PC-3 (cell line): Measurements from ENCODE around the gene KCNQ5. TPM values are rescaled to one million over a fixed set of nuclear protein-coding genes. Genes with fewer than 3 reads are reported as not detected.

Source experiments
- ATAC-seq: fragments of 200-7000 bp; cut with Tn5 transposase; 2 replicates; pipeline ENCODE4 v1.9.1; 2020; ENCODE audit warnings: mild to moderate bottlenecking, moderate library complexity
- BruUV-seq: library from RNA; stranded (reverse); fragments of 400-500 nt; replicated peaks from 2 replicates; lab custom pipeline; 2021; lab: Mats Ljungman, UMichigan
- CTCF ChIA-PET: fragments of 300-600 bp; sonication (Branson Sonifier 250); formaldehyde crosslinking; loops from one replicate; lab custom pipeline; 2022; ENCODE audit warnings: antibody characterized with exemption; lab: Charles Lee
- POLR2A ChIA-PET: fragments of 300-600 bp; sonication (Branson Sonifier 250); formaldehyde crosslinking; loops from one replicate; lab custom pipeline; 2022; ENCODE audit warnings: antibody characterized with exemption; ENCODE audit not compliant: unreplicated experiment; lab: Charles Lee
- DNase-seq: peaks from one replicate; pipeline ENCODE4 v3.0.0-alpha.2; 2015
- H2AFZ ChIP-seq: fragments of 300-600 bp; sonication (generic); 2 replicates; pipeline ENCODE4 v1.6.0; 2016; ENCODE audit warnings: antibody characterized with exemption, low read length
- H3F3A ChIP-seq: fragments of 300-600 bp; sonication (generic); one replicate; pipeline ENCODE4 v1.6.0; 2017; ENCODE audit warnings: antibody characterized with exemption, low read length, control low read depth, mild to moderate bottlenecking; ENCODE audit not compliant: unreplicated experiment
- H3K27ac ChIP-seq: fragments of 300-600 bp; sonication (generic); 2 replicates; pipeline ENCODE4 v1.5.1; 2016; ENCODE audit warnings: mild to moderate bottlenecking, low read length
- H3K27me3 ChIP-seq: fragments of 300-600 bp; sonication (generic); 2 replicates; pipeline ENCODE4 v1.6.1; 2016; ENCODE audit warnings: low read length, mixed read lengths
- H3K36me3 ChIP-seq: fragments of 300-600 bp; sonication (generic); 2 replicates; pipeline ENCODE4 v1.6.1; 2016; ENCODE audit warnings: low read depth, mixed run types, low read length, mixed read lengths
- H3K4me1 ChIP-seq: fragments of 300-600 bp; sonication (generic); 2 replicates; pipeline ENCODE4 v1.5.1; 2016; ENCODE audit warnings: low read length; ENCODE audit not compliant: insufficient read depth
- H3K4me2 ChIP-seq: fragments of 300-600 bp; sonication (generic); 2 replicates; pipeline ENCODE4 v1.6.0; 2016; ENCODE audit warnings: low read length
- H3K4me3 ChIP-seq: fragments of 300-600 bp; sonication (generic); 2 replicates; pipeline ENCODE4 v1.5.1; 2016; ENCODE audit warnings: mild to moderate bottlenecking, low read length, mixed read lengths
- H3K79me2 ChIP-seq: fragments of 300-600 bp; sonication (generic); 2 replicates; pipeline ENCODE4 v1.6.1; 2017; ENCODE audit warnings: low read length, mixed read lengths
- H3K9ac ChIP-seq: fragments of 300-600 bp; sonication (generic); 2 replicates; pipeline ENCODE4 v1.6.0; 2016; ENCODE audit warnings: mild to moderate bottlenecking, low read length
- H3K9me2 ChIP-seq: fragments of 300-600 bp; sonication (generic); replicated peaks from 2 replicates; pipeline ENCODE4 v1.6.1; 2016; ENCODE audit warnings: mixed run types, low read length, mixed read lengths
- H3K9me3 ChIP-seq: fragments of 300-600 bp; sonication (generic); 2 replicates; pipeline ENCODE4 v1.6.1; 2016; ENCODE audit warnings: low read length, mixed read lengths
- H4K20me1 ChIP-seq: fragments of 300-600 bp; sonication (generic); 2 replicates; pipeline ENCODE4 v1.6.1; 2016; ENCODE audit warnings: low read length, mixed read lengths
- CTCF ChIP-seq: fragments of 300-600 bp; sonication (generic); conservative IDR thresholded peaks from 2 replicates; pipeline ENCODE4 v1.5.1; 2017; ENCODE audit warnings: antibody characterized with exemption, low read depth, mild to moderate bottlenecking, low read length
- EZH2 ChIP-seq: fragments of 300-600 bp; sonication (generic); IDR thresholded peaks from one replicate; pipeline ENCODE4 v1.6.1; 2017; ENCODE audit warnings: antibody characterized with exemption, mild to moderate bottlenecking, low read length; ENCODE audit not compliant: unreplicated experiment
- EZH2phosphoT487 ChIP-seq: fragments of 300-600 bp; sonication (generic); IDR thresholded peaks from 2 replicates; pipeline ENCODE4 v1.6.1; 2018; ENCODE audit warnings: mild to moderate bottlenecking, antibody characterized with exemption, low read length, borderline replicate concordance
- intact Hi-C: fragments of 100-400 bp; cut with micrococcal nuclease; formaldehyde crosslinking; loops from 2 replicates; pipeline ENCODE4 v1.9.0; 2023
- total RNA-seq: library from RNA; depleted of rRNA; stranded (reverse); fragments of >200 nt; gene quantifications from 2 replicates; pipeline ENCODE4 v1.2.3, GENCODE V29; 2014

The KCNQ5 gene
- total RNA-seq, 1 experiment from 2014 or later, result not detected

DNA sequence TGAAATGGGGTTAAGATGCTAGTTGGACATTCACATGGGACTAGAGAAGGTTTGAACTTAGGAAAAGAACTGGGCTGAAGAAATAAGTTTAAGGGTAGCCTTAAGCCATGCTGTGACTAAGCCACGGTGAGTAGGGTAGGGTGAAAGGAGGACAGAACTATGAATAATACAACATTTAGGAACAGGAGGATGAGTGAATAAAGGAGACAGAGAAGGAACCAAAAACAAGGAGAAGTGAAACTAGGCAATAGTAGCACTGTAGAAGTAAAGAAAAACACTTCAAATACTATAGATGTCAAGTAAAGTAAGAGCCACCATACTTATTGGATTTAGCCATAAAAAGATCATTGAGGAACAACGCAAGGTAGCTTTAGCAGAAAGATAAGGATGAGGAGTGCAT lies 111.2 kb downstream of the KCNQ5 start:
- Histone ChIP-seq H3K27me3 (no peaks in the 10 kb centered on the region), H3K79me2 (no peaks in the 10 kb centered on the region), H3K9me2 (no peaks in the 10 kb centered on the region), H3K9ac (no peak overlapping the region), H2AFZ (no peak overlapping the region), H3K4me1 (no peaks in the 10 kb centered on the region), H3K4me3 (no peak overlapping the region), H3K4me2 (no peak overlapping the region), H3K27ac (no peak overlapping the region), H3K9me3 (no peaks in the 10 kb centered on the region), H4K20me1 (no peaks in the 10 kb centered on the region), H3F3A (no peaks in the 10 kb centered on the region), H3K36me3 (no peaks in the 10 kb centered on the region)
- ChIA-PET POLR2A (no interaction called here), CTCF (no interaction called here)
- no peak for ATAC-seq
- DNase-seq, result no peak
- intact Hi-C loops, result no loop called here
- TF ChIP-seq EZH2phosphoT487 (no peak), EZH2 (no peak), CTCF (no peak)
- BruUV-seq, result no TSS peak

- intact Hi-C loops, result no loop called here
- POLR2A ChIA-PET, result no interaction called here
Observed at GRCh38 chr6:72738091-72738490, 116.2 kb downstream of the KCNQ5 start.

More at GRCh38 chr6:72738091-72738490, 116.2 kb downstream of the KCNQ5 start:
- no peaks in the 10 kb centered on the region for H3K27me3 ChIP-seq
- no peak overlapping the region for H3K9ac ChIP-seq
- BruUV-seq, result no TSS peak
- H3K4me2 ChIP-seq, result no peak overlapping the region
- H2AFZ ChIP-seq, result no peak overlapping the region
- TF ChIP-seq EZH2phosphoT487, result no peak
- no peak for TF ChIP-seq CTCF
- no peak for TF ChIP-seq EZH2
- ATAC-seq, result no peak
- no peaks in the 10 kb centered on the region for H3K9me2 ChIP-seq
- H3K36me3 ChIP-seq, result no peaks in the 10 kb centered on the region
- H3K4me3 ChIP-seq, result no peak overlapping the region
- H3K9me3 ChIP-seq, result no peaks in the 10 kb centered on the region
- no peaks in the 10 kb centered on the region for H3K4me1 ChIP-seq
- no peak for DNase-seq
- no peaks in the 10 kb centered on the region for H3F3A ChIP-seq
- no peaks in the 10 kb centered on the region for H4K20me1 ChIP-seq
- CTCF ChIA-PET, result no interaction called here
- H3K27ac ChIP-seq, result no peak overlapping the region
- no peaks in the 10 kb centered on the region for H3K79me2 ChIP-seq
